K562 (cell line): ENCODE data around the gene GPR162. TPM values are rescaled to one million over a fixed set of nuclear protein-coding genes. Genes with fewer than 3 reads are reported as not detected.

Experiments used
- ASH1L ChIP-seq: fragments of 450-650 bp; IDR thresholded peaks from 2 replicates; pipeline ENCODE4 v1.6.1; 2018; ENCODE audit warnings: borderline replicate concordance, mild to moderate bottlenecking, low read depth; ENCODE audit not compliant: partially characterized antibody
- BDP1 ChIP-seq: IDR thresholded peaks from 3 replicates; pipeline ENCODE4 v1.6.1; 2011; ENCODE audit not compliant: insufficient read length, insufficient read depth
- BHLHE40 ChIP-seq: IDR thresholded peaks from 2 replicates; pipeline ENCODE4 v1.6.1; 2011; ENCODE audit warnings: low read length, improper control_type of control experiment
- CCNT2 ChIP-seq: IDR thresholded peaks from 2 replicates; pipeline ENCODE4 v1.6.1; 2011; ENCODE audit warnings: borderline replicate concordance, low read depth, mild to moderate bottlenecking, moderate library complexity, mixed read lengths, low read length; ENCODE audit not compliant: insufficient read length; ENCODE audit errors: extremely low read depth
- CEBPG ChIP-seq, 3 experiments: fragments of 200-800 bp in 1 of 3; sonication (Bioruptor generic) in 1 of 3; sonication (generic) in 1 of 3; formaldehyde crosslinking in 1 of 3; IDR thresholded peaks in 2 of 3; conservative IDR thresholded peaks in 1 of 3; 2 replicates each; pipeline versions ENCODE4 v1.6.1 to v1.8.0; 2016 to 2022; ENCODE audit warnings: missing compliant biosample characterization in 2 of 3, missing genetic modification characterization in 2 of 3, mild to moderate bottlenecking in 1 of 3, missing genetic modification reagents in 1 of 3
- DLX4 ChIP-seq: fragments of 250-450 bp; sonication (Bioruptor Pico); IDR thresholded peaks from 2 replicates; pipeline ENCODE4 v1.6.1; 2021; ENCODE audit warnings: mild to moderate bottlenecking
- E2F3 ChIP-seq: fragments of 250-450 bp; sonication (Bioruptor Pico); IDR thresholded peaks from 2 replicates; pipeline ENCODE4 v1.4.0; 2020; ENCODE audit warnings: mild to moderate bottlenecking
- HDAC8 ChIP-seq: fragments of 450-650 bp; IDR thresholded peaks from 2 replicates; pipeline ENCODE4 v1.6.1; 2016; ENCODE audit warnings: mild to moderate bottlenecking, missing genetic modification characterization, moderate library complexity, missing compliant biosample characterization
- IRF2 ChIP-seq: sonication (generic); formaldehyde crosslinking; IDR thresholded peaks from 2 replicates; pipeline ENCODE4 v1.8.1; 2022; ENCODE audit warnings: mild to moderate bottlenecking, missing genetic modification reagents
- MEF2D ChIP-seq: conservative IDR thresholded peaks from 2 replicates; pipeline ENCODE4 v1.6.1; 2016; ENCODE audit warnings: low read depth, missing genetic modification characterization, missing compliant biosample characterization
- MYC ChIP-seq, 2 experiments: fragments of 250-450 bp in 1 of 2; sonication (Bioruptor Pico) in 1 of 2; IDR thresholded peaks; 2 replicates each; pipeline versions ENCODE4 v1.5.1 to v1.6.1; 2012 to 2021; ENCODE audit warnings: low read depth in 2 of 2, borderline replicate concordance in 1 of 2, improper control_type of control experiment in 1 of 2, low read length in 1 of 2, mild to moderate bottlenecking in 1 of 2, moderate library complexity in 1 of 2
- NFIC ChIP-seq: fragments of 450-650 bp; IDR thresholded peaks from 2 replicates; pipeline ENCODE4 v1.6.1; 2017; ENCODE audit warnings: mild to moderate bottlenecking, inconsistent platforms
- NR2C2 ChIP-seq, 2 experiments: fragments of 200-800 bp in 1 of 2; sonication (Bioruptor generic) in 1 of 2; sonication (generic) in 1 of 2; formaldehyde crosslinking in 1 of 2; IDR thresholded peaks; 2 replicates each; pipeline versions ENCODE4 v1.6.1 to v1.8.0; 2016 to 2022; ENCODE audit warnings: mild to moderate bottlenecking in 1 of 2, missing compliant biosample characterization in 1 of 2, missing genetic modification characterization in 1 of 2, missing genetic modification reagents in 1 of 2
- SMAD3 ChIP-seq: fragments of 450-650 bp; formaldehyde crosslinking; conservative IDR thresholded peaks from 2 replicates; pipeline ENCODE4 v1.4.0; 2020; ENCODE audit warnings: mild to moderate bottlenecking
- SMARCC2 ChIP-seq: fragments of 450-650 bp; IDR thresholded peaks from 2 replicates; pipeline ENCODE4 v1.6.1; 2017; ENCODE audit warnings: antibody characterized with exemption, moderate library complexity, mild to moderate bottlenecking, low read depth
- ZFP30 ChIP-seq: fragments of 250-450 bp; sonication (Bioruptor Pico); IDR thresholded peaks from 2 replicates; pipeline ENCODE4 v1.8.0; 2022; ENCODE audit warnings: moderate library complexity, mild to moderate bottlenecking, inconsistent platforms, borderline replicate concordance
- ZKSCAN3 ChIP-seq: fragments of 250-450 bp; sonication (Bioruptor Pico); IDR thresholded peaks from 2 replicates; pipeline ENCODE4 v1.4.0; 2020
- ZNF324 ChIP-seq: fragments of 250-450 bp; sonication (Bioruptor Pico); IDR thresholded peaks from 2 replicates; pipeline ENCODE4 v1.4.0; 2020; ENCODE audit warnings: mild to moderate bottlenecking
- ZNF668 ChIP-seq: fragments of 250-450 bp; sonication (Bioruptor Pico); IDR thresholded peaks from 2 replicates; pipeline ENCODE4 v1.8.0; 2022; ENCODE audit warnings: mild to moderate bottlenecking, inconsistent platforms
- polyA plus RNA-seq, 8 experiments: library from polyadenylated mRNA; depleted of rRNA in 4 of 8; stranded (reverse) in 5 of 8; unstranded in 3 of 8; fragments of >200 nt; fragmentation: Nextera tagmentation in 2 of 8; fragmentation: Illumina TruSeq in 1 of 8; extraction: Ambion mirVana in 2 of 8; extraction: Trizol in 1 of 8; gene quantifications; 2 replicates each; pipeline versions ENCODE4 v1.2.1 to v1.2.3, GENCODE V29; 2011 to 2014; ENCODE audit warnings: inconsistent platforms in 1 of 8, missing spikeins in 1 of 8
- total RNA-seq, 7 experiments: library from RNA; depleted of rRNA in 6 of 7; stranded (reverse); fragments of >200 nt in 6 of 7; fragmentation: Illumina TruSeq in 2 of 7; extraction: Trizol in 2 of 7; gene quantifications; 2 replicates each; pipeline versions ENCODE4 v1.2.1 to v1.2.3, GENCODE V29; 2011 to 2021; ENCODE audit warnings: low replicate concordance in 1 of 7
- TF ChIP-seq, protein P1 (sequence below): sonication (generic); formaldehyde crosslinking; IDR thresholded peaks from 2 replicates; pipeline ENCODE4 v1.9.0; 2022; ENCODE audit warnings: mild to moderate bottlenecking, missing genetic modification reagents
- TF ChIP-seq, protein P2 (sequence below): IDR thresholded peaks from 2 replicates; pipeline ENCODE4 v1.6.1; 2012; ENCODE audit warnings: low read depth, low read length, improper control_type of control experiment, borderline replicate concordance

Gene GPR162
- total and polyA plus RNA-seq, 9 of the 15 experiments (the other 6 are each of a cell fraction or from before 2014, with no cell fraction given), result 0.65 to 1.8 (median 1.1) TPM; not detected in 2

- TF ChIP-seq, protein P1, sequence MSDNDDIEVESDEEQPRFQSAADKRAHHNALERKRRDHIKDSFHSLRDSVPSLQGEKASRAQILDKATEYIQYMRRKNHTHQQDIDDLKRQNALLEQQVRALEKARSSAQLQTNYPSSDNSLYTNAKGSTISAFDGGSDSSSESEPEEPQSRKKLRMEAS (CRISPR knock-in tag), result no peak; the same call in 1 of the 2 replicates
- TF ChIP-seq SMAD3 (CRISPR knock-in tag) (no peak), ZKSCAN3 (CRISPR knock-in tag) (no peak), NFIC (no peak), BDP1 (no peak), ASH1L (no peak), CCNT2 (peak; percentile 89), ZNF668 (no peak), MEF2D (tag) (no peak), HDAC8 (tag) (no peak), BHLHE40 (no peak), IRF2 (no peak), ZFP30 (no peak), DLX4 (CRISPR knock-in tag) (no peak), MYC (IDR thresholded peaks at IDR 0.05; ENCODE audit: low read depth, low read length) (no peak; the same call in none of the 2 replicates), MYC (CRISPR knock-in tag; IDR thresholded peaks at IDR 0.05; ENCODE audit: borderline replicate concordance, low read depth) (no peak), CEBPG (CRISPR knock-in tag; IDR thresholded peaks at IDR 0.05) (no peak), CEBPG (tag; conservative IDR thresholded peaks at IDR 0.05 in 1 of 2, IDR thresholded peaks at IDR 0.05 in 1 of 2) (no peak), SMARCC2 (no peak), E2F3 (CRISPR knock-in tag) (no peak), NR2C2 (CRISPR knock-in tag; IDR thresholded peaks at IDR 0.05) (no peak; the same call in 1 of the 2 replicates), NR2C2 (tag; IDR thresholded peaks at IDR 0.05) (peak; percentile 38; the same call in 1 of the 2 replicates), ZNF324 (CRISPR knock-in tag) (no peak)
- TF ChIP-seq, protein P2, sequence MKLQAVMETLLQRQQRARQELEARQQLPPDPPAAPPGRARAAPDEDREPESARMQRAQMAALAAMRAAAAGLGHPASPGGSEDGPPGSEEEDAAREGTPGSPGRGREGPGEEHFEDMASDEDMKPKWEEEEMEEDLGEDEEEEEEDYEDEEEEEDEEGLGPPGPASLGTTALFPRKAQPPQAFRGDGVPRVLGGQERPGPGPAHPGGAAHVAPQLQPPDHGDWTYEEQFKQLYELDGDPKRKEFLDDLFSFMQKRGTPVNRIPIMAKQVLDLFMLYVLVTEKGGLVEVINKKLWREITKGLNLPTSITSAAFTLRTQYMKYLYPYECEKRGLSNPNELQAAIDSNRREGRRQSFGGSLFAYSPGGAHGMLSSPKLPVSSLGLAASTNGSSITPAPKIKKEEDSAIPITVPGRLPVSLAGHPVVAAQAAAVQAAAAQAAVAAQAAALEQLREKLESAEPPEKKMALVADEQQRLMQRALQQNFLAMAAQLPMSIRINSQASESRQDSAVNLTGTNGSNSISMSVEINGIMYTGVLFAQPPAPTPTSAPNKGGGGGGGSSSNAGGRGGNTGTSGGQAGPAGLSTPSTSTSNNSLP, result no peak
Measured at GRCh38 chr12:6867413-6868210, 46.0 kb downstream of the GPR162 start, which contains the start of gene TPI1 (continued).
